Measurements from ENCODE around the gene LRRC25.

The LRRC25 gene

GRCh38 chr19:18435842-18436670, 38.6 kb upstream of the LRRC25 start:
- no peak for DNase-seq

DNA sequence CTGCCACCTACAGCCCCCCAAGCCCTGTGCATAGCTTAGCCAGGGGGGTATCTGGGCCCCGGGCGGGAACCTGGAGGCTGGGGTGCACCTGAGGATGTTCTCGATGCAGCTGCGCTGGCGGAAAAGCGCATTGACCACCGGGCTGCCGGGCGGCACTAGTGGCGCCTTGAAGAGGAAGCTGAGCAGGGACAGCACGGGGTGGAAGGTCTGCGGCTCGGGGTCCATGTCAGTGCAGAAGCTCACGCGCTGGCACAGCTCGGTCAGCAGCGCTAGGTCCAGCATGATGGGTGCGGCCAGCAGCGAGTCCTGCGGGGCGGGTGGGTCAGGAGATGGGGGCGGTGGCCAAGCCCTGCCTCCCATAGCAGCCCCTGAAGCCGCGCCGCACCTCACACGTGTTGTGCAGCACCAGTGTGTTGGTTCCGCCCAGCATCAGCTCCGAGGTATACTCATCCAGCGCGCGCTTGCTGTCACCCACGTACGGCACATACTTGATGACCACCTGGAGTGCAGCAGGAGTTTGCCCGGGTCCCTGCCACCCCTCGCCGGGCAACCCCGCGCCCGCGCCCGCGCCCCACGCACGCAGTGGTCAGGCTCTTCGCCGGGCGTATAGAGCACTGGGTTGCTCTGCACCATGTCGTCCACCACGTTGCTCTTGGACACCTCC, 37.9 kb upstream of the LRRC25 start:
- no peak for DNase-seq

DNA sequence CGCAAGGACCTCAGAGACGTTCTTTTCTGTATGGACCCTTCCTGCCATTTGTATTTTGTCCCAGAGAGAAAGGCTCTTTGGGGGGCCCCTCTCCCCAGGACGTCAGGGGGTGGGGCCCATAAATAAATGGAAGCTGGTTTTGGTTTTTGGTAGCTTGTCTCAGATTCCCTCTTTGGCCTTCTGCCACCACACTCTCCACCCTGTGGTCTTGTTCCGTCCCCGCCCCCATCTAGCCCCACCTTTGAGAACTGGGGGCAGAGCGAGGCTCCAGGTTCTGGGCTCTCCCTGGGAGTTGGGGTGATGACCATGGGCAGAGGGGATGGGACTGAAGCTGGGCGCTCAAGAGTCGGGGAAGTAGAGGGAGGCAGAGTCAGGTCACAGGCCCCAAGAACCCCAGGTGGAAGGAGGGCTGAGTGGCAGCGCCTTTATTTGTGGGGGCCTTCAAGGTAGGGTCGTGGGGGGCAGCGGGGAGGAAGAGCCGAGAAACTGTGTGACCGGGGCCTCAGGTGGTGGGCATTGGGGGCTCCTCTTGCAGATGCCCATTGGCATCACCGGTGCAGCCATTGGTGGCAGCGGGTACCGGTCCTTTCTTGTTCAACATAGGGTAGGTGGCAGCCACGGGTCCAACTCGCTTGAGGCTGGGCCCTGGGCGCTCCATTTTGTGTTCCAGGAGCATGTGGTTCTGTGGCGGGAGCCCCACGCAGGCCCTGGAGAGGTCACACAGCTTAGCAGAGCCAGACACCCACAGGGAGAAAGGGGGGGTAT, 37.2 kb upstream of the LRRC25 start:
- DNase-seq = no peak

GRCh38 chr19:18433735-18434398, 36.4 kb upstream of the LRRC25 start:
- no peak for DNase-seq

DNA sequence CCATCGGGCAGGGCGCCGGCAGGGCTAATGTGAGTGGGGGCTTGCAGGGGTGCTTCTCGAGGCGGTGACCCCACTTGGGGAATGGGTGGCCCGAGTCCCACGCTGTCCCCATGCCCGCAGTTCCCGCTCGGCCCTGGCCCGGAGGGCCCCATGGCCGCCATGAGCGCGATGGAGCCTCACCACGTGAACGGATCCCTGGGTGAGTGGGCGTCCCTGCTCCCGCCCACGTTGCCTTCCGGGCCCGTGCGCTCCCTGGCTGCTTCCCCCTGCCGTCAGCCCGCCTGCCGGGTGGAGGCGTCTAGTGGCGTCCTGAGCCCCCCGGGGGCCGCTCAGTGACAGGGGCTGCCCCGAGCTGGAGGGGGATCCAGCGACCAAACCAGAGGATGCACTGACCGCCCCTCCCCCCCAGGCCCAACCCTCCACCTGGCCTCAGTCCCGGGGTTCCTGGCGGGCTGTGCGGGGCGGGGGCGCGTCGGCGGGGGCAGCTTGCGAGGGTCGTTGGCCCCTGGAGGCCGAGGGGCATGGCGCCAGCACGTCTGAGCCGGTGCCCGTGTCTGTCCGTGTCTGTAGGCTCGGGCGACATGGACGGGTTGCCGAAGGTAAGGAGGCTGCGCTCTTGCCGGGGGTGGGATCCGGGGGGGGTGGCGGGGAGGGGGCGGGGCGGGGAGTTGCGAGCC, 35.7 kb upstream of the LRRC25 start:
- no peak for DNase-seq

GRCh38 chr19:18432275-18433014, 35.0 kb upstream of the LRRC25 start:
- no peak for DNase-seq

- no peak for DNase-seq
Observed at GRCh38 chr19:18431351-18432197, 34.2 kb upstream of the LRRC25 start.

DNA sequence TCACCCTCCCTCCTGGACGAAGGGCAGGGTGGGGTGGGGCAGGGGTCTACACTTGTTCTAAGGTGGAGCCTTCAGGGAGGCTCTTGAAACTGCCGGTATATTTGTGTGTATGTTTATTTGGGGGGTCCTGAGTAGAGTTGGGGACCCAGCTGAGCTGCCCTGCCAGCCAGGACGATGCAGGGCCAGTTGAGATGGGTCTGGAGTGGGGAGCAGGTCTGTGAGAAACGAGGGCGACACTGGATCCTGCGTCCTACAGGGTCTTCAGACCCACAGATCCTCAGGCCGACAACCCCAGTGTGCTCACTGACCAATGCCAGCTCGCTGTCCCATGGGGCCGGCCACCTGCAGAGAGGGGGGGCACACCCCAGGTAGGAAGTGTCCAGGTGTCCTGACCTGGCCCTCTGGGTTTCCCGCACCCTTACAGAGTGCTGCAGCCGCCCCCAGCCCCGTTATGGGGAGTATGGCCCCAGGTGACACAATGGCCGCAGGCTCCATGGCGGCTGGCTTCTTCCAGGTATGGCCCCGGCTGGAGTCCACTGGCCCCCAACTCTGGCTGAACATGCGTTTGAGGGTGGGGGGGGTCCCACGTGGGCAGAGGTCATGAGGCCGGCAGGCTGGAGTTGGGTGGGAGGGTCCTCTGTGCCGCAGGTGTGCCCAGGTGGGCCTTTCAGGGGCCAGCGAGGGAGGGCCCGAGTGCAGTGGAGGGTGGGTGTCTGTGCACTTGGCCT, 33.2 kb upstream of the LRRC25 start:
- no peak for DNase-seq

DNA sequence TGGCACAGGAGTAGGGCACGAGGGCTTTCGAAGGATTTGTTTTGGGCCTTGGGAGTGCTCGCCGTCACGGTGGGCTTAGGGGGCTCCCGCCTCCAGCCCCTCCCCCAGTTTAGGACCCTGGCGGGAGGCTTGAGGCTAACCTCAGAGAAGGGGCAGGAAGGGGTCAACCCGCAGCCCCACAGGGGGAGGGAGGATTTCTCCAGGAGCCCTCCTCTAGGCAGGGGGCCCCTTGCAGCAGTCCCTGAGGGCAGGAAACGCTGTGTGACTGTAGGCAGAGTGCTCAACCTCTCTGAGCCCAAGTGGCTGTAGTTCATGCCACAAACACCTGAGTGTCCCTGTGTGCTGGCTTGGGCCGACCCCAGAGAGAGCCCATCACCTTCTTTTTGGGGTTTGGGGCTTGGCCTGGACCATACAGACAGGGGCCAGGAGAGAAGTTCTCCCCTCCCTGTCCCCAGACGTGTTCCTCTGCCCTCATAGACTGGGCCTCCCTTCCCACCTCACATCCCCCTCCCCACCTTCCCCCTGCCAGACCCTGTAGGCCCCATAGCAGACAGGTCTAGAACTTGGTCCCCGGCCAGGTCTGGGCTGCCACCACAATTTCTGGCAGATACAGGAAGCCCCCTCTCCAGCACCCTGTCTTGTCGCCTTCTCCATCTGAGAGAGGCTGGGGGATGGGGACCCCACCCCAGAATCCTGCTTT, 32.4 kb upstream of the LRRC25 start:
- DNase-seq = no peak

DNA sequence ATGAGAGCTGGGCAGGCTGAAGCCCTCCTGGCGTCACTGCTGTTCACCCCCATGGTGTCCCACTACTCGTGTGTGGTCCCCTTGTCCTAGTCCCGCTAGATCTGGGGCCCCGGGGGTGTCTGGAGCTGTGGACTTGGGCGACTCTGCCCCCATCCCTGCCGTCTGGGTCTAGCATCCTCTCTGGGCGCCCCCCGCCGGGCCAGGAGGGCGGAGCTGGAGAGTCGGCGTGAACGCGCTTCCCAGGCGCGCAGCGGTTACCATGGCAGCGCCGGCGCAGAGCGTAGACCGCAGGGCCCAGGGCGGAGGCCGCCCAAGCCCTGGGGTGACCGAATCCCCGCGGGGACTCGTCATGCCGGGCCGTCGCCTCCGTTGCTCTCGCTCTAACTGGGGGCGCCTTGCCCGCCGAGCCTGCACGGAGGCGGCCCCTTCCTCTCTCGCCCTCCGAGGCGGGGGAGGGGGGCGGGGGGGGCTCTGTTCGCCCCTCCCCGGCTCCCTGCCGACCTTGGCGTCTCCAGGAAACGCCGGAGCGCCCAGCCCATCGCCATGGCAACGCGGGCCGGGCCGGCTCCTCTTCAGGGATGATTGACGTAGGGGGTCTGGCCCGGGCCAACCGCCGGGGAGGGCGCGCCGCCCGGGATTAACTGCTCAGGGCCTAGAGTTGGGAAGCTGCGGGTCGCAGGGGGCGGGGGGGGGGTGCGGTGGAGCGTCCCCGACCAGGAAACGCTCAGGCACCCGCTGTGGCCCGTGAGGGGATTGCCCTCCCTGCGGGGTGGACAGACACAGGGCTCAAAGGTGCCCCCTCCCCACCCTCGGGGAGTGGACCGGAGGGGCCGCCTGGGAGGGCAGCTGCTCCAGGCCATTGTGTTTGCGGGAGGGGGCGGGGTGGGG, 31.6 kb upstream of the LRRC25 start:
- DNase-seq = peak; percentile 82

DNA sequence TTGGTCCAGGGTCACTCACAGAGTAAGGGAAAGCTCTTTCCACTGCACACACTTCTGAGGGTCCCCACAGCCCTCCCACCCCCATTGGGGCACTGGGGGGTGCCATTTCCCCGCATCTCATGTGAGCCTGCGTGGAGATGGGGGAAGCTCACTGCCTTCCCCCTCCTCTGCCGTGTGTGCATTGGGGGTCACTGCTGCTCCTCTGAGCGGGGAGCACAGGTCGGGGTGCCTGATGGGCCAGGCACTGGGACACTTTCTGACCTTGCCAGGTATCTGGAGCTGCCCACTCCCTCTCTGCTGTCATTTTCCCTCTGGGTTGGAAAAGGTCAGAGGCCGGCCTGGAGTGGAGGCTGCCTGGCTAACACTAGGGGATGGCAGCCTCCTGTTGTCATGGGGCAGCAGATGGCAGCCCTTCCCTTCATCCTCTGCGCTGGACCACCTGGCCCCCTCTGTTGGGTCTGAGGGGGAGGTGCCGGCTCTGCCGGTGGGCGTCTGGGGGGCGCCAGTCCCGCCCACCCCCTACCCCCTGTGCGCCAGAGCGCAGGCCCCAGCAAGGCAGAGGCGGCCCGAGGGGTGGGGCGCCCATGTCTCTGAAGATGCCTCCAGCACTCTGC, 30.9 kb upstream of the LRRC25 start:
- DNase-seq = no peak

GRCh38 chr19:18427743-18428113, 30.3 kb upstream of the LRRC25 start:
- no peak for DNase-seq

- DNase-seq = no peak
Observed at GRCh38 chr19:18427080-18427742, 29.8 kb upstream of the LRRC25 start.

GRCh38 chr19:18426416-18426767, 29.0 kb upstream of the LRRC25 start:
- no peak for DNase-seq

GRCh38 chr19:18425515-18426415, 28.3 kb upstream of the LRRC25 start:
- peak; percentile 35 for DNase-seq

DNA sequence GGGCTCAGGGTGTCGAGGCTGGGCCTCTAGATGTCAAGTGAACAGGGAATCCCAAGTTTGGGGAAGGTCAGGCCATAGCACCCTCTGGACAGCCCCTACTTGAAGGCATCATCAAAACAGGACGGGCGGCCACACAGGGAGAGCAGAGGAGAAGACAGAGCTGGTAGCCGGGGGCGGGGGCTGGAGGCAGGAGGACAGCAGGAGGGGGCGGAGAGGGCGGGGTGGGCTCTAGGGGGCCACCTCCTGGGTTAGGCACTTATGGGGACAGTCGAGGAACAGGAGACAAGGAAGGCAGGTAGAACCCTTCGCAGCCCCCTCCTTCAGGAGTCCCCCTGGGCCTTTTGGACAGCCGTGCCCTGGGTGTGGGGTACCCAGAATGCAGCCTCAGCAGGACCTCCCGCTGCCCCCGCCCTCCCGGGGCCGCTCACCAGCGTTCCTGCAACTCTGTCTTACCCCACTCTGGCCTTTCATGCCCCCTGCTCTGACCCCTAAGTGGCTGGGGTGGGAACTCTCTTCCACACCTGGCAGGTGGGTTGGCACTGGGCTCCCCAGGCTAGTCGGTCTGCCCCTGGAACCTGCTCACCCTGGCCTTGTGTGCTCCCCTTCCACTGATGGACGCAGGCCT, 27.6 kb upstream of the LRRC25 start:
- DNase-seq = no peak

Data from T1000 (cell line).